K562 (cell line): ENCODE data around the gene MATR3. TPM values are rescaled to one million over a fixed set of nuclear protein-coding genes. Genes with fewer than 3 reads are reported as not detected.

Source experiments
- ATAC-seq: fragments of 200-7000 bp; cut with Tn5 transposase; 3 replicates; pipeline ENCODE4 v1.9.1; 2020; ENCODE audit warnings: moderate library complexity
- BruUV-seq: library from RNA; stranded (reverse); fragments of 400-500 nt; replicated peaks from 2 replicates; lab custom pipeline; 2021; lab: Mats Ljungman, UMichigan
- CTCF ChIA-PET: fragments of 300-600 bp; formaldehyde crosslinking; extraction: SDS; loops from one replicate; lab custom pipeline; 2021; ENCODE audit warnings: low intra/inter-chr PET ratio; lab: Yijun Ruan, JAX
- POLR2A ChIA-PET: fragments of 300-600, 350-650 bp; sonication (Branson Sonifier 250); formaldehyde crosslinking; extraction: SDS; loops from one replicate; lab custom pipeline; 2021; ENCODE audit warnings: antibody characterized with exemption, inconsistent platforms; lab: Yijun Ruan, JAX
- DNase-seq, 4 experiments: peaks; one replicate each; pipeline versions ENCODE4 v3.0.0 to v3.0.0-alpha.2; 2011 to 2018; ENCODE audit warnings: low spot score in 3 of 4, mixed read lengths in 3 of 4; ENCODE audit errors: extremely low read depth in 1 of 4
- FAIRE-seq: peaks from 2 replicates; lab custom pipeline; 2011; peaks lifted over from hg19 to GRCh38; lab: Jason Lieb, UNC
- H2AFZ ChIP-seq: 2 replicates; pipeline ENCODE4 v1.6.0; 2011; ENCODE audit warnings: low read depth, low read length, control low read depth, inconsistent platforms
- H3K27ac ChIP-seq: fragments of 200-600 bp; 3 replicates; pipeline ENCODE4 v1.8.0; 2011; ENCODE audit warnings: low read depth, mild to moderate bottlenecking, control low read depth, inconsistent platforms, low read length, moderate library complexity, mixed read lengths; ENCODE audit errors: extremely low read depth
- H3K27me3 ChIP-seq, 2 experiments: fragments of 300-600 bp in 1 of 2; 2 replicates in 1 of 2; 3 replicates in 1 of 2; pipeline versions ENCODE4 v1.6.0 to v1.8.0; 2011; ENCODE audit warnings: inconsistent platforms in 2 of 2, low read length in 2 of 2, mild to moderate bottlenecking in 1 of 2, mixed read lengths in 1 of 2, moderate library complexity in 1 of 2; ENCODE audit not compliant: control insufficient read depth in 2 of 2, insufficient read depth in 2 of 2
- H3K36me3 ChIP-seq: fragments of 300-600 bp; 3 replicates; pipeline ENCODE4 v1.8.0; 2011; ENCODE audit warnings: mild to moderate bottlenecking, low read length, inconsistent platforms; ENCODE audit not compliant: control insufficient read depth, insufficient read depth
- H3K4me1 ChIP-seq, 2 experiments: fragments of 200-600 bp in 1 of 2; replicated peaks in 1 of 2; 2 replicates in 1 of 2; 3 replicates in 1 of 2; pipeline versions ENCODE4 v1.5.1 to v1.8.0; 2011; ENCODE audit warnings: inconsistent platforms in 2 of 2, low read length in 2 of 2, mild to moderate bottlenecking in 1 of 2, mixed read lengths in 1 of 2, moderate library complexity in 1 of 2; ENCODE audit not compliant: control insufficient read depth in 2 of 2, insufficient read depth in 2 of 2
- H3K4me2 ChIP-seq: 2 replicates; pipeline ENCODE4 v1.6.1; 2011; ENCODE audit warnings: low read length, control low read depth, inconsistent platforms, mixed read lengths; ENCODE audit not compliant: insufficient read depth
- H3K4me3 ChIP-seq: fragments of 200-600 bp; sonication (generic), shearing (Covaris generic); 2 replicates; pipeline ENCODE4 v1.5.1; 2016; ENCODE audit warnings: control low read depth, inconsistent platforms
- H3K79me2 ChIP-seq: fragments of 200-600 bp; 3 replicates; pipeline ENCODE4 v1.8.0; 2011; ENCODE audit warnings: low read length, inconsistent platforms; ENCODE audit not compliant: control insufficient read depth, insufficient read depth
- H3K9ac ChIP-seq, 2 experiments: 2 replicates each; pipeline versions ENCODE4 v1.6.0 to v1.6.1; 2011; ENCODE audit warnings: low read depth in 2 of 2, low read length in 2 of 2, control low read depth in 1 of 2, inconsistent platforms in 1 of 2, mild to moderate bottlenecking in 1 of 2, mixed read lengths in 1 of 2; ENCODE audit not compliant: insufficient read depth in 1 of 2
- H3K9me1 ChIP-seq: one replicate; pipeline ENCODE4 v1.6.0; 2011; ENCODE audit warnings: inconsistent platforms, mild to moderate bottlenecking, low read length, moderate library complexity; ENCODE audit not compliant: control insufficient read depth, insufficient read depth
- H3K9me3 ChIP-seq: replicated peaks from 2 replicates; pipeline ENCODE4 v1.5.1; 2011; ENCODE audit warnings: low read depth, low read length, inconsistent platforms; ENCODE audit not compliant: control insufficient read depth, insufficient read depth
- H4K20me1 ChIP-seq: replicated peaks from 2 replicates; pipeline ENCODE4 v1.6.1; 2011; ENCODE audit warnings: low read length, inconsistent platforms, mixed read lengths; ENCODE audit not compliant: control insufficient read depth, insufficient read depth
- KAT7 ChIP-seq: sonication (generic); formaldehyde crosslinking; IDR thresholded peaks from 2 replicates; pipeline ENCODE4 v1.8.0; 2022; ENCODE audit warnings: missing genetic modification reagents, mild to moderate bottlenecking, borderline replicate concordance
- ZNF766 ChIP-seq: fragments of 200-800 bp; sonication (Bioruptor generic); conservative IDR thresholded peaks from 2 replicates; pipeline ENCODE4 v1.6.1; 2016; ENCODE audit warnings: missing genetic modification characterization, missing compliant biosample characterization
- WGBS: fragments of 100-300 bp; shearing (Covaris generic); methylation state at CpG from one replicate; pipeline ENCODE4 v1.1.6; 2016; ENCODE audit warnings: low coverage, mixed read lengths; ENCODE audit not compliant: insufficient coverage; ENCODE audit errors: missing lambda C conversion rate; 5-methylcytosine and 5-hydroxymethylcytosine counted together
- in situ Hi-C: fragments of 300-500 bp; cut with MboI; formaldehyde crosslinking; loops from 4 replicates; pipeline ENCODE4 v1.15.0; 2018; ENCODE audit warnings: inconsistent platforms, mixed read lengths
- intact Hi-C: fragments of 100-400 bp; cut with micrococcal nuclease; formaldehyde crosslinking; loops from 2 replicates; pipeline ENCODE4 v1.14.2; 2022
- polyA plus RNA-seq, 8 experiments: library from polyadenylated mRNA; depleted of rRNA in 4 of 8; stranded (reverse) in 5 of 8; unstranded in 3 of 8; fragments of >200 nt; fragmentation: Nextera tagmentation in 2 of 8; fragmentation: Illumina TruSeq in 1 of 8; extraction: Ambion mirVana in 2 of 8; extraction: Trizol in 1 of 8; gene quantifications; 2 replicates each; pipeline versions ENCODE4 v1.2.1 to v1.2.3, GENCODE V29; 2011 to 2014; ENCODE audit warnings: inconsistent platforms in 1 of 8, missing spikeins in 1 of 8
- total RNA-seq, 7 experiments: library from RNA; depleted of rRNA in 6 of 7; stranded (reverse); fragments of >200 nt in 6 of 7; fragmentation: Illumina TruSeq in 2 of 7; extraction: Trizol in 2 of 7; gene quantifications; 2 replicates each; pipeline versions ENCODE4 v1.2.1 to v1.2.3, GENCODE V29; 2011 to 2021; ENCODE audit warnings: low replicate concordance in 1 of 7
- TF ChIP-seq, protein P1 (sequence below), 2 experiments: fragments of 450-650 bp; formaldehyde crosslinking in 1 of 2; IDR thresholded peaks; 2 replicates each; pipeline versions ENCODE4 v1.4.0 to v1.6.1; 2014 to 2020; ENCODE audit warnings: mild to moderate bottlenecking in 2 of 2, borderline replicate concordance in 1 of 2, low read depth in 1 of 2
- TF ChIP-seq, protein P2 (sequence below): fragments of 450-650 bp; IDR thresholded peaks from 2 replicates; pipeline ENCODE4 v1.6.1; 2017; ENCODE audit warnings: antibody characterized with exemption, mild to moderate bottlenecking

Gene MATR3
- total and polyA plus RNA-seq, 9 of the 15 experiments (the other 6 are each of a cell fraction or from before 2014, with no cell fraction given): 150 to 425 (median 263) TPM

DNA sequence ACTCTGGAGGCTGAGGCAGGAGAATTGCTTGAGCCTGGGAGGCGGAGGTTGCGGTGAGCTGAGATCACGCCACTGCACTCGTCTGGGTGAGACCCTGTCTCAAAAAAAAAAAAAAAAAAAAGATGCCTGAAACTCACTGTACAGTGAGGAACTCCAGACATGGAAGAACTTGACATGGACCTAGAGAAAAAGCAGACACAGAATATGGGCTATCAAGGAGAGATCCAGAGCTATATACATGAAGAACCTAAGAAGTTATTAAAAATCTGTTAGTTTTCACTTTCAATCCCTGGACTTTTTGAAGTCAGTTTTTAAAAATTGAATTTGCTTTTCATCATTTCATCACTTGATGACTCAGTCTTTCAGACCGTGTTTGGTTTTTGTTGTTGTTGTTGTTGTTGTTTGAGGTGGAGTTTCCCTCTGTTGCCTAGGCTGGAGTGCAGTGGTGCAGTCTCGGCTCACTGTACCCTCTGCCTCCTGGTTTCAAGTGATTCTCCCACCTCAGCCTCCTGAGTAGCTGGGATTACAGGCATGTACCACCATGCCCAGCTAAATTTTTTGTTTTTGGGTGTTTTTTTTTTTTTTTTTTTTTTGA is 68.4 kb downstream of the MATR3 start:
- peaks cover 9% of the 10 kb centered on the region; the same call in 1 of the 2 replicates for H4K20me1 ChIP-seq
- H3K9ac ChIP-seq: no peak overlapping the region
- no peak for TF ChIP-seq ZNF766 (CRISPR knock-in tag)
- TF ChIP-seq KAT7 (CRISPR knock-in tag): no peak
- TF ChIP-seq, protein P1, sequence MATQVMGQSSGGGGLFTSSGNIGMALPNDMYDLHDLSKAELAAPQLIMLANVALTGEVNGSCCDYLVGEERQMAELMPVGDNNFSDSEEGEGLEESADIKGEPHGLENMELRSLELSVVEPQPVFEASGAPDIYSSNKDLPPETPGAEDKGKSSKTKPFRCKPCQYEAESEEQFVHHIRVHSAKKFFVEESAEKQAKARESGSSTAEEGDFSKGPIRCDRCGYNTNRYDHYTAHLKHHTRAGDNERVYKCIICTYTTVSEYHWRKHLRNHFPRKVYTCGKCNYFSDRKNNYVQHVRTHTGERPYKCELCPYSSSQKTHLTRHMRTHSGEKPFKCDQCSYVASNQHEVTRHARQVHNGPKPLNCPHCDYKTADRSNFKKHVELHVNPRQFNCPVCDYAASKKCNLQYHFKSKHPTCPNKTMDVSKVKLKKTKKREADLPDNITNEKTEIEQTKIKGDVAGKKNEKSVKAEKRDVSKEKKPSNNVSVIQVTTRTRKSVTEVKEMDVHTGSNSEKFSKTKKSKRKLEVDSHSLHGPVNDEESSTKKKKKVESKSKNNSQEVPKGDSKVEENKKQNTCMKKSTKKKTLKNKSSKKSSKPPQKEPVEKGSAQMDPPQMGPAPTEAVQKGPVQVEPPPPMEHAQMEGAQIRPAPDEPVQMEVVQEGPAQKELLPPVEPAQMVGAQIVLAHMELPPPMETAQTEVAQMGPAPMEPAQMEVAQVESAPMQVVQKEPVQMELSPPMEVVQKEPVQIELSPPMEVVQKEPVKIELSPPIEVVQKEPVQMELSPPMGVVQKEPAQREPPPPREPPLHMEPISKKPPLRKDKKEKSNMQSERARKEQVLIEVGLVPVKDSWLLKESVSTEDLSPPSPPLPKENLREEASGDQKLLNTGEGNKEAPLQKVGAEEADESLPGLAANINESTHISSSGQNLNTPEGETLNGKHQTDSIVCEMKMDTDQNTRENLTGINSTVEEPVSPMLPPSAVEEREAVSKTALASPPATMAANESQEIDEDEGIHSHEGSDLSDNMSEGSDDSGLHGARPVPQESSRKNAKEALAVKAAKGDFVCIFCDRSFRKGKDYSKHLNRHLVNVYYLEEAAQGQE (IDR thresholded peaks at IDR 0.05; ENCODE audit: borderline replicate concordance): no peak
- TF ChIP-seq, protein P1 (CRISPR knock-in tag; IDR thresholded peaks at IDR 0.05; ENCODE audit: low read depth): no peak
- TF ChIP-seq, protein P2, sequence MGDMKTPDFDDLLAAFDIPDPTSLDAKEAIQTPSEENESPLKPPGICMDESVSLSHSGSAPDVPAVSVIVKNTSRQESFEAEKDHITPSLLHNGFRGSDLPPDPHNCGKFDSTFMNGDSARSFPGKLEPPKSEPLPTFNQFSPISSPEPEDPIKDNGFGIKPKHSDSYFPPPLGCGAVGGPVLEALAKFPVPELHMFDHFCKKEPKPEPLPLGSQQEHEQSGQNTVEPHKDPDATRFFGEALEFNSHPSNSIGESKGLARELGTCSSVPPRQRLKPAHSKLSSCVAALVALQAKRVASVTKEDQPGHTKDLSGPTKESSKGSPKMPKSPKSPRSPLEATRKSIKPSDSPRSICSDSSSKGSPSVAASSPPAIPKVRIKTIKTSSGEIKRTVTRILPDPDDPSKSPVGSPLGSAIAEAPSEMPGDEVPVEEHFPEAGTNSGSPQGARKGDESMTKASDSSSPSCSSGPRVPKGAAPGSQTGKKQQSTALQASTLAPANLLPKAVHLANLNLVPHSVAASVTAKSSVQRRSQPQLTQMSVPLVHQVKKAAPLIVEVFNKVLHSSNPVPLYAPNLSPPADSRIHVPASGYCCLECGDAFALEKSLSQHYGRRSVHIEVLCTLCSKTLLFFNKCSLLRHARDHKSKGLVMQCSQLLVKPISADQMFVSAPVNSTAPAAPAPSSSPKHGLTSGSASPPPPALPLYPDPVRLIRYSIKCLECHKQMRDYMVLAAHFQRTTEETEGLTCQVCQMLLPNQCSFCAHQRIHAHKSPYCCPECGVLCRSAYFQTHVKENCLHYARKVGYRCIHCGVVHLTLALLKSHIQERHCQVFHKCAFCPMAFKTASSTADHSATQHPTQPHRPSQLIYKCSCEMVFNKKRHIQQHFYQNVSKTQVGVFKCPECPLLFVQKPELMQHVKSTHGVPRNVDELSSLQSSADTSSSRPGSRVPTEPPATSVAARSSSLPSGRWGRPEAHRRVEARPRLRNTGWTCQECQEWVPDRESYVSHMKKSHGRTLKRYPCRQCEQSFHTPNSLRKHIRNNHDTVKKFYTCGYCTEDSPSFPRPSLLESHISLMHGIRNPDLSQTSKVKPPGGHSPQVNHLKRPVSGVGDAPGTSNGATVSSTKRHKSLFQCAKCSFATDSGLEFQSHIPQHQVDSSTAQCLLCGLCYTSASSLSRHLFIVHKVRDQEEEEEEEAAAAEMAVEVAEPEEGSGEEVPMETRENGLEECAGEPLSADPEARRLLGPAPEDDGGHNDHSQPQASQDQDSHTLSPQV: no peak
- H3K27me3 ChIP-seq: no peaks in the 10 kb centered on the region
- H3K36me3 ChIP-seq: peaks cover 53% of the 10 kb centered on the region
- no peak for DNase-seq
- 85% methylated on average over 6 of the region's 6 CpGs for WGBS
- peaks cover 51% of the 10 kb centered on the region for H3K79me2 ChIP-seq
- no peak for ATAC-seq
- no peak overlapping the region for H3K27ac ChIP-seq
- no TSS peak for BruUV-seq
- CTCF ChIA-PET: no interaction called here
- H3K4me1 ChIP-seq: no peaks in the 10 kb centered on the region
- no peaks in the 10 kb centered on the region for H3K9me1 ChIP-seq
- POLR2A ChIA-PET: interaction anchor here (0.7 to 1.5 kb wide), 2 partner anchors 8 to 89 kb away, joined by 3 to 5 read pairs; no protein-coding TSS in a partner anchor
- H3K4me2 ChIP-seq: no peak overlapping the region
- H3K9me3 ChIP-seq: no peaks in the 10 kb centered on the region
- H2AFZ ChIP-seq: no peak overlapping the region
- in situ Hi-C loops (no loop called here), intact Hi-C loops (no loop called here)
- no peak for FAIRE-seq
- H3K4me3 ChIP-seq: no peak overlapping the region
